ENCODE data around the gene PTBP2. TPM values are rescaled to one million over a fixed set of nuclear protein-coding genes. Genes with fewer than 3 reads are reported as not detected.
"Not testable (repeated sequence)": the region's sequence is repeated elsewhere in the genome, so short reads cannot be mapped to it uniquely, and the experiment has no call there.

The PTBP2 gene
- total RNA-seq, 3 donors from 2014 or later = 8.3 to 9.7 (median 8.7) TPM

GRCh38 chr1:96762586-96762985 lies 41.0 kb downstream of the PTBP2 start:
- H3K9me3 Mint-ChIP-seq; H3K27me3 Mint-ChIP-seq (ENCODE audit: low read depth); DNase-seq; ATAC-seq; H3K4me3 Mint-ChIP-seq; H3K4me1 Mint-ChIP-seq (ENCODE audit: low read depth): not testable (repeated sequence)
- H3K36me3 Mint-ChIP-seq (ENCODE audit: insufficient read depth) = peaks cover 28% of the 10 kb centered on the region

DNA sequence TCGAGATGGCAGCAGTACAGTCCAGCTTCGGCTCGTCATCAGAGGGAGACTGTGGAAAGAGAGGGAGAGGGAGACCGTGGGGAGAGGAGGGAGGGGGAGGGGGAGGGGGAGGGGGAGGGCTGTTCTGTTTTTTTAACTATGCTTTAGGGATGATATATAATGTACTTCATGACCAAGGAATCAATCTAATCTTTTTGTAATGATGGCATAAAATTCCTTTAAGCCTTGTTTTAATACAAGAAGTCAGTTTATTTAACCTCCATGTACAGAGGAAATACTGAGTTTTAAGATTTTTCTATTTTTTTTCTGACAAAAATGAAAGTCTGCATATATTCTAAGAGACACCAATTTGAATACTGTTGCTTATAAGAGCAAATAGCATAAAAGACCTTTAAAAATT lies 41.9 kb downstream of the PTBP2 start:
- Mint-ChIP-seq H3K4me3 (no peak overlapping the region), H3K9me3 (peaks cover 8% of the 10 kb centered on the region)
- DNase-seq = no peak

GRCh38 chr1:96764469-96764868 lies 42.9 kb downstream of the PTBP2 start:
- no peak for DNase-seq
- Mint-ChIP-seq H3K4me3 (no peak overlapping the region), H3K36me3 (ENCODE audit: insufficient read depth) (peaks cover 21% of the 10 kb centered on the region), H3K4me1 (ENCODE audit: low read depth) (peaks cover 6% of the 10 kb centered on the region), H3K9me3 (peaks cover 8% of the 10 kb centered on the region), H3K27me3 (ENCODE audit: low read depth) (no peaks in the 10 kb centered on the region)
- no peak for ATAC-seq

More for the DNA sequence above, 41.9 kb downstream of the PTBP2 start:
- Mint-ChIP-seq H3K27me3 (ENCODE audit: low read depth) (no peaks in the 10 kb centered on the region), H3K36me3 (ENCODE audit: insufficient read depth) (peaks cover 26% of the 10 kb centered on the region), H3K4me1 (ENCODE audit: low read depth) (peaks cover 6% of the 10 kb centered on the region)
- ATAC-seq = no peak

- DNase-seq (no peak), ATAC-seq (no peak)
- H3K27me3 Mint-ChIP-seq (ENCODE audit: low read depth) = no peaks in the 10 kb centered on the region
- no peaks in the 10 kb centered on the region for H3K9me3 Mint-ChIP-seq
- peaks cover 5% of the 10 kb centered on the region for H3K4me1 Mint-ChIP-seq (ENCODE audit: low read depth)
- no peak overlapping the region for H3K4me3 Mint-ChIP-seq
- H3K36me3 Mint-ChIP-seq (ENCODE audit: insufficient read depth) = peaks cover 20% of the 10 kb centered on the region
Observed at GRCh38 chr1:96771847-96772246, 50.3 kb downstream of the PTBP2 start.

DNA sequence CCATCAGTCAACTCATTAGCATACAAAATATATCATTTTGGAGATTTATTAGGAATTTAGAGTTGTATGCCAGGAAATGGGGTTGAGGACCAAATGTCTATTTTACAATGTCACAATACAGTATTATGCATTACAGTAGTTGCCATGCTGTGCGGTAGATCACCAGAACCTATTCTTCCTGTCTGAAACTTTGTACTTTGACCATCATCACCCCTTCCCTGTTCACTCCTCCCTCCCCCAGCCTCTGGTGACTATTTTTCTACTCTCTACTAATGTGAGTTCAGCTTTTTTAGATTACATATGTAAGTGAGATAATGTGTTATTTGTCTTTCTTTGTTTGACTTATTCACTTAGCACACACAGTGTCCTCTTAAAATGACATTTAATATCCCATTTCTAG lies 50.8 kb downstream of the PTBP2 start:
- H3K27me3 Mint-ChIP-seq (ENCODE audit: low read depth) = no peaks in the 10 kb centered on the region
- no peaks in the 10 kb centered on the region for H3K9me3 Mint-ChIP-seq
- DNase-seq = no peak
- no peak for ATAC-seq
- H3K4me1 Mint-ChIP-seq (ENCODE audit: low read depth) = peaks cover 5% of the 10 kb centered on the region
- peaks cover 22% of the 10 kb centered on the region for H3K36me3 Mint-ChIP-seq (ENCODE audit: insufficient read depth)
- no peak overlapping the region for H3K4me3 Mint-ChIP-seq

GRCh38 chr1:96772972-96773371 lies 51.4 kb downstream of the PTBP2 start:
- Mint-ChIP-seq H3K4me3 (no peak overlapping the region), H3K27me3 (ENCODE audit: low read depth) (no peaks in the 10 kb centered on the region), H3K4me1 (ENCODE audit: low read depth) (peaks cover 2% of the 10 kb centered on the region), H3K36me3 (ENCODE audit: insufficient read depth) (peaks cover 24% of the 10 kb centered on the region), H3K9me3 (no peaks in the 10 kb centered on the region)
- ATAC-seq (no peak), DNase-seq (no peak)

GRCh38 chr1:96782206-96782605 lies 60.6 kb downstream of the PTBP2 start:
- no peaks in the 10 kb centered on the region for H3K4me1 Mint-ChIP-seq (ENCODE audit: low read depth)
- no peak overlapping the region for H3K4me3 Mint-ChIP-seq
- H3K9me3 Mint-ChIP-seq = no peaks in the 10 kb centered on the region
- H3K36me3 Mint-ChIP-seq (ENCODE audit: insufficient read depth) = peaks cover 28% of the 10 kb centered on the region
- DNase-seq = no peak
- H3K27me3 Mint-ChIP-seq (ENCODE audit: low read depth) = no peaks in the 10 kb centered on the region
- no peak for ATAC-seq

DNA sequence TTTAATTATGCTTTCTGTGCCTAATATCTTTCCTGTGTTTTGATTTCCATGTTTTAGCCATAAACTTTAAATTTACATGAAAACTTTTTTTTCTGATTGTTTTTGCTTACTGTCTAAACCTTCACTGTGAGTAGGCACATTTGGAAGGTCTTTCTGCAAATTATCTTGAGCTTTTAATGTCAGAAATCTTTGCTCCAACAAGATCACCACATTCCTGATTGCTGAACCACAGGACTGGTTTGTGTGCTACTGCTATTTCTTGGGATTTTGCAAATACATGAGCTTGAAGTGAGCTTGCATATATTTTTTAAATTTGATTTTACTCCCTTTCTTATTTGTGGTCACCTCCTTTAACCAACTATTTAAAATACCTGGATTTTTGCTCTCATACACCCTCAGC lies 61.3 kb downstream of the PTBP2 start:
- H3K4me1 Mint-ChIP-seq (ENCODE audit: low read depth) = no peaks in the 10 kb centered on the region
- H3K27me3 Mint-ChIP-seq (ENCODE audit: low read depth) = no peaks in the 10 kb centered on the region
- no peaks in the 10 kb centered on the region for H3K9me3 Mint-ChIP-seq
- ATAC-seq (no peak), DNase-seq (no peak)
- peaks cover 27% of the 10 kb centered on the region for H3K36me3 Mint-ChIP-seq (ENCODE audit: insufficient read depth)
- H3K4me3 Mint-ChIP-seq = no peak overlapping the region

GRCh38 chr1:96790599-96790998 lies 69.0 kb downstream of the PTBP2 start:
- Mint-ChIP-seq H3K27me3 (ENCODE audit: low read depth) (no peaks in the 10 kb centered on the region), H3K4me3 (no peak overlapping the region), H3K9me3 (no peaks in the 10 kb centered on the region), H3K4me1 (ENCODE audit: low read depth) (no peaks in the 10 kb centered on the region), H3K36me3 (ENCODE audit: insufficient read depth) (peaks cover 28% of the 10 kb centered on the region)
- DNase-seq (no peak), ATAC-seq (no peak)

DNA sequence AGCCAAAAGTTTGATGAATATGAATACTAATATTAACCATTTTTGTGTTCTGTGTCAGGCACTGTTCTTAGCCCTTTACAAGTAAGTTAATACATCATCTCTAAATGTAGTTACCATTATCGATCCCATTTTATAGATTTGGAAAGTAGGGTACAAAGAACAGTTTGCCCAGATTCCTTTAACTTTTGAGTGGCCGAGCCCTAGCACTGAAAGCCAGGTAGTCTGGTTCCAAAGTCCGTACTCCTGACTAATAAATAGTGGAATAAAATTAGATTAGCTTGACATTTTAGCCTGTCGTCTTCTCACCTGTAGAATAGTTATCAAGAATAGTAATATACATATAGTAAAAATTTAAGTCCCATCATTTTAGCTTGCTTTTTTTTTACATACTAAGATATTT lies 70.6 kb downstream of the PTBP2 start:
- Mint-ChIP-seq H3K27me3 (ENCODE audit: low read depth) (no peaks in the 10 kb centered on the region), H3K4me3 (no peak overlapping the region)

GRCh38 chr1:96801696-96802095 lies 80.1 kb downstream of the PTBP2 start:
- ATAC-seq; DNase-seq; H3K27me3 Mint-ChIP-seq (ENCODE audit: low read depth); H3K9me3 Mint-ChIP-seq; H3K4me3 Mint-ChIP-seq: not testable (repeated sequence)
- H3K4me1 Mint-ChIP-seq (ENCODE audit: low read depth) = peaks cover 16% of the 10 kb centered on the region
- peaks cover 40% of the 10 kb centered on the region for H3K36me3 Mint-ChIP-seq (ENCODE audit: insufficient read depth)

More for the DNA sequence above, 70.6 kb downstream of the PTBP2 start:
- ATAC-seq (no peak), DNase-seq (no peak)
- H3K4me1 Mint-ChIP-seq (ENCODE audit: low read depth) = no peaks in the 10 kb centered on the region
- peaks cover 33% of the 10 kb centered on the region for H3K36me3 Mint-ChIP-seq (ENCODE audit: insufficient read depth)
- H3K9me3 Mint-ChIP-seq = peaks cover 5% of the 10 kb centered on the region

DNA sequence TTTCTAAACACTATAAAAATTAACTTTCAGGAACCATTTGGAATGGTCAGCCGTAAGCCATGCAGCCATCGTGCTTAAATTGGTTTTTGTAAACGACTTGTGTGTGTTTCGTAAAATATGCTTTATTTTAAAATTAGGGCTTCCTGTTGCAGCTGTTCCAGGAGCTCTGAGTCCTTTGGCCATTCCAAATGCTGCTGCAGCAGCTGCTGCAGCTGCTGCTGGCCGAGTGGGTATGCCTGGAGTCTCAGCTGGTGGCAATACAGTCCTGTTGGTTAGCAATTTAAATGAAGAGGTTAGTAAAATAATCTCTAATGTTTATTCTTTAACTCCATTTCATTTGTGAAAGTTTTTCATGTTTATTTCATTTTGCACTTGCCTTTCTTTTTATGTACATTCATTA lies 83.1 kb downstream of the PTBP2 start:
- Mint-ChIP-seq H3K4me1 (ENCODE audit: low read depth) (peaks cover 16% of the 10 kb centered on the region), H3K4me3 (no peak overlapping the region), H3K36me3 (ENCODE audit: insufficient read depth) (peaks cover 41% of the 10 kb centered on the region), H3K27me3 (ENCODE audit: low read depth) (no peaks in the 10 kb centered on the region), H3K9me3 (no peaks in the 10 kb centered on the region)
- DNase-seq (no peak), ATAC-seq (no peak)

- Mint-ChIP-seq H3K4me3 (no peak overlapping the region), H3K27me3 (ENCODE audit: low read depth) (no peaks in the 10 kb centered on the region), H3K36me3 (ENCODE audit: insufficient read depth) (peaks cover 54% of the 10 kb centered on the region), H3K4me1 (ENCODE audit: low read depth) (peaks cover 11% of the 10 kb centered on the region), H3K9me3 (no peaks in the 10 kb centered on the region)
- ATAC-seq = no peak
- no peak for DNase-seq
Observed at GRCh38 chr1:96808191-96808590, 86.6 kb downstream of the PTBP2 start.

GRCh38 chr1:96815914-96816313 lies 94.3 kb downstream of the PTBP2 start:
- H3K9me3 Mint-ChIP-seq = no peaks in the 10 kb centered on the region
- peaks cover 27% of the 10 kb centered on the region for H3K36me3 Mint-ChIP-seq (ENCODE audit: insufficient read depth)
- H3K4me1 Mint-ChIP-seq (ENCODE audit: low read depth) = no peaks in the 10 kb centered on the region
- ATAC-seq = no peak
- H3K27me3 Mint-ChIP-seq (ENCODE audit: low read depth) = no peaks in the 10 kb centered on the region
- DNase-seq = no peak
- no peak overlapping the region for H3K4me3 Mint-ChIP-seq

- Mint-ChIP-seq H3K9me3 (no peaks in the 10 kb centered on the region), H3K36me3 (ENCODE audit: insufficient read depth) (peaks cover 2% of the 10 kb centered on the region), H3K4me1 (ENCODE audit: low read depth) (no peaks in the 10 kb centered on the region), H3K27me3 (ENCODE audit: low read depth) (no peaks in the 10 kb centered on the region), H3K4me3 (no peak overlapping the region)
- ATAC-seq = no peak
- DNase-seq = no peak
Observed at GRCh38 chr1:96820107-96820506, 98.5 kb downstream of the PTBP2 start.

- Mint-ChIP-seq H3K27me3 (ENCODE audit: low read depth) (no peaks in the 10 kb centered on the region), H3K4me1 (ENCODE audit: low read depth) (no peaks in the 10 kb centered on the region), H3K9me3 (no peaks in the 10 kb centered on the region), H3K36me3 (ENCODE audit: insufficient read depth) (peaks cover 2% of the 10 kb centered on the region), H3K4me3 (no peak overlapping the region)
- ATAC-seq (no peak), DNase-seq (no peak)
Observed at GRCh38 chr1:96820671-96821070, 99.1 kb downstream of the PTBP2 start.

Data from activated T-cell treated with anti-CD3 and anti-CD28 coated beads, Interleukin-2, amount 50 U/mL, for 4 hours (primary cell).